Memory B cell (primary cell): ENCODE measurements around the gene DOCK10.
A peak's percentile ranks its signal among the peaks of the same experiment; 100 is the strongest.
"Not testable (repeated sequence)": the region's sequence is repeated elsewhere in the genome, so short reads cannot be mapped to it uniquely, and the experiment has no call there.

Experiments
- ATAC-seq: fragments of 150-1000 bp; cut with Tn5 transposase; 2 replicates; pipeline ENCODE4 v1.10.0; 2021; ENCODE audit warnings: low read depth, mild to moderate bottlenecking, moderate library complexity
- DNase-seq, 2 donors: peaks; one replicate each; pipeline ENCODE4 v3.0.0; 2022; ENCODE audit warnings: low spot score in 2 of 2
- H3K27ac Mint-ChIP-seq: one replicate; pipeline ENCODE4 v1.8.0; 2022; ENCODE audit warnings: mild to moderate bottlenecking, moderate library complexity, mixed read lengths
- H3K27me3 Mint-ChIP-seq: one replicate; pipeline ENCODE4 v1.8.0; 2022; ENCODE audit warnings: mixed read lengths
- H3K36me3 Mint-ChIP-seq: one replicate; pipeline ENCODE4 v1.8.0; 2022; ENCODE audit warnings: mild to moderate bottlenecking, mixed read lengths
- H3K4me1 Mint-ChIP-seq: one replicate; pipeline ENCODE4 v1.8.0; 2022; ENCODE audit warnings: mixed read lengths
- H3K4me3 Mint-ChIP-seq: one replicate; pipeline ENCODE4 v1.8.0; 2022; ENCODE audit warnings: mild to moderate bottlenecking, moderate library complexity, mixed read lengths
- H3K9me3 Mint-ChIP-seq: one replicate; pipeline ENCODE4 v1.8.0; 2022; ENCODE audit warnings: mixed read lengths

The DOCK10 gene

GRCh38 chr2:224948005-224948404 lies 94.3 kb downstream of the DOCK10 start:
- Mint-ChIP-seq H3K27ac (no peak overlapping the region), H3K27me3 (no peaks in the 10 kb centered on the region), H3K4me3 (no peak overlapping the region), H3K9me3 (peaks cover 5% of the 10 kb centered on the region), H3K4me1 (peaks cover 45% of the 10 kb centered on the region), H3K36me3 (peaks cover 1% of the 10 kb centered on the region)
- ATAC-seq (no peak), DNase-seq (no peak)

- Mint-ChIP-seq H3K27ac (peak overlapping the region; percentile 98), H3K27me3 (no peaks in the 10 kb centered on the region), H3K4me1 (peaks cover 45% of the 10 kb centered on the region), H3K9me3 (peaks cover 5% of the 10 kb centered on the region), H3K4me3 (no peak overlapping the region), H3K36me3 (peaks cover 1% of the 10 kb centered on the region)
- DNase-seq (no peak), ATAC-seq (no peak)
These were observed 94.7 kb downstream of the DOCK10 start for GRCh38 chr2:224947566-224947965.

- H3K27me3 Mint-ChIP-seq = no peaks in the 10 kb centered on the region
- peaks cover 46% of the 10 kb centered on the region for H3K4me1 Mint-ChIP-seq
- DNase-seq = peak in 1 of 2 donors; percentile 40
- H3K27ac Mint-ChIP-seq = peak overlapping the region; percentile 98
- peaks cover under 1% of the 10 kb centered on the region for H3K9me3 Mint-ChIP-seq
- H3K4me3 Mint-ChIP-seq = peak overlapping the region; percentile 100
- peaks cover 1% of the 10 kb centered on the region for H3K36me3 Mint-ChIP-seq
- ATAC-seq = peak; percentile 89
These were observed 95.4 kb downstream of the DOCK10 start for GRCh38 chr2:224946895-224947294.

GRCh38 chr2:224944707-224945547 lies 97.3 kb downstream of the DOCK10 start:
- ATAC-seq = no peak
- H3K9me3 Mint-ChIP-seq = no peaks in the 10 kb centered on the region
- peaks cover 3% of the 10 kb centered on the region for H3K36me3 Mint-ChIP-seq
- DNase-seq = no peak
- peak overlapping the region; percentile 93 for H3K4me3 Mint-ChIP-seq
- peaks cover 47% of the 10 kb centered on the region for H3K4me1 Mint-ChIP-seq
- H3K27me3 Mint-ChIP-seq = no peaks in the 10 kb centered on the region
- peak overlapping the region; percentile 98 for H3K27ac Mint-ChIP-seq

GRCh38 chr2:224943601-224944041 lies 98.6 kb downstream of the DOCK10 start:
- H3K9me3 Mint-ChIP-seq, H3K36me3 Mint-ChIP-seq, ATAC-seq, H3K27me3 Mint-ChIP-seq, DNase-seq: not testable (repeated sequence)
- H3K27ac Mint-ChIP-seq = peak overlapping the region; percentile 98
- peaks cover 49% of the 10 kb centered on the region for H3K4me1 Mint-ChIP-seq
- peak overlapping the region; percentile 93 for H3K4me3 Mint-ChIP-seq

- ATAC-seq = no peak
- no peak for DNase-seq
- Mint-ChIP-seq H3K36me3 (peaks cover 3% of the 10 kb centered on the region), H3K4me3 (peak overlapping the region; percentile 74), H3K4me1 (peaks cover 58% of the 10 kb centered on the region), H3K27ac (peak overlapping the region; percentile 77), H3K9me3 (no peaks in the 10 kb centered on the region), H3K27me3 (no peaks in the 10 kb centered on the region)
These were observed 100.3 kb downstream of the DOCK10 start for GRCh38 chr2:224941960-224942359.

GRCh38 chr2:224940618-224941017 lies 101.7 kb downstream of the DOCK10 start:
- no peaks in the 10 kb centered on the region for H3K9me3 Mint-ChIP-seq
- ATAC-seq (no peak), DNase-seq (no peak)
- no peak overlapping the region for H3K27ac Mint-ChIP-seq
- peaks cover 63% of the 10 kb centered on the region for H3K4me1 Mint-ChIP-seq
- H3K27me3 Mint-ChIP-seq = no peaks in the 10 kb centered on the region
- no peak overlapping the region for H3K4me3 Mint-ChIP-seq
- H3K36me3 Mint-ChIP-seq = peaks cover 5% of the 10 kb centered on the region

GRCh38 chr2:224938651-224939182 lies 103.6 kb downstream of the DOCK10 start:
- peaks cover 63% of the 10 kb centered on the region for H3K4me1 Mint-ChIP-seq
- no peaks in the 10 kb centered on the region for H3K27me3 Mint-ChIP-seq
- ATAC-seq = peak; percentile 24
- no peaks in the 10 kb centered on the region for H3K9me3 Mint-ChIP-seq
- H3K27ac Mint-ChIP-seq = peak overlapping the region; percentile 87
- H3K36me3 Mint-ChIP-seq = peaks cover 9% of the 10 kb centered on the region
- peak overlapping the region; percentile 33 for H3K4me3 Mint-ChIP-seq
- DNase-seq = no peak

GRCh38 chr2:224937887-224938286 lies 104.4 kb downstream of the DOCK10 start:
- H3K36me3 Mint-ChIP-seq = peaks cover 9% of the 10 kb centered on the region
- peak; percentile 90 for ATAC-seq

GRCh38 chr2:224934526-224935188 lies 107.6 kb downstream of the DOCK10 start:
- no peak overlapping the region for H3K4me3 Mint-ChIP-seq

More at GRCh38 chr2:224937887-224938286, 104.4 kb downstream of the DOCK10 start:
- Mint-ChIP-seq H3K27me3 (no peaks in the 10 kb centered on the region), H3K27ac (peak overlapping the region; percentile 87), H3K4me1 (peaks cover 65% of the 10 kb centered on the region), H3K9me3 (no peaks in the 10 kb centered on the region), H3K4me3 (peak overlapping the region; percentile 55)
- DNase-seq = peak in 1 of 2 donors; percentile 31

GRCh38 chr2:224933431-224933830 lies 108.8 kb downstream of the DOCK10 start:
- H3K4me3 Mint-ChIP-seq = no peak overlapping the region
- H3K9me3 Mint-ChIP-seq = no peaks in the 10 kb centered on the region
- H3K4me1 Mint-ChIP-seq = peaks cover 64% of the 10 kb centered on the region
- DNase-seq = no peak
- H3K36me3 Mint-ChIP-seq = peaks cover 23% of the 10 kb centered on the region
- no peaks in the 10 kb centered on the region for H3K27me3 Mint-ChIP-seq
- H3K27ac Mint-ChIP-seq = peak overlapping the region; percentile 84
- no peak for ATAC-seq

More at GRCh38 chr2:224934526-224935188, 107.6 kb downstream of the DOCK10 start:
- ATAC-seq = no peak
- no peaks in the 10 kb centered on the region for H3K27me3 Mint-ChIP-seq
- no peak for DNase-seq
- peaks cover 16% of the 10 kb centered on the region for H3K36me3 Mint-ChIP-seq
- peaks cover 61% of the 10 kb centered on the region for H3K4me1 Mint-ChIP-seq
- no peaks in the 10 kb centered on the region for H3K9me3 Mint-ChIP-seq
- peak overlapping the region; percentile 84 for H3K27ac Mint-ChIP-seq

GRCh38 chr2:224932522-224932921 lies 109.7 kb downstream of the DOCK10 start:
- Mint-ChIP-seq H3K4me1 (peaks cover 62% of the 10 kb centered on the region), H3K27ac (no peak overlapping the region), H3K36me3 (peaks cover 26% of the 10 kb centered on the region), H3K9me3 (no peaks in the 10 kb centered on the region), H3K27me3 (no peaks in the 10 kb centered on the region), H3K4me3 (no peak overlapping the region)
- ATAC-seq = peak; percentile 38
- no peak for DNase-seq

- H3K36me3 Mint-ChIP-seq = peaks cover 30% of the 10 kb centered on the region
- no peak for DNase-seq
- H3K4me1 Mint-ChIP-seq = peaks cover 62% of the 10 kb centered on the region
- H3K4me3 Mint-ChIP-seq = no peak overlapping the region
- H3K9me3 Mint-ChIP-seq = no peaks in the 10 kb centered on the region
- no peaks in the 10 kb centered on the region for H3K27me3 Mint-ChIP-seq
- ATAC-seq = no peak
- H3K27ac Mint-ChIP-seq = peak overlapping the region; percentile 69
These were observed 110.3 kb downstream of the DOCK10 start for GRCh38 chr2:224931956-224932355.

GRCh38 chr2:224930990-224931389 lies 111.3 kb downstream of the DOCK10 start:
- Mint-ChIP-seq H3K27me3 (no peaks in the 10 kb centered on the region), H3K36me3 (peaks cover 30% of the 10 kb centered on the region), H3K27ac (peak overlapping the region; percentile 69), H3K9me3 (no peaks in the 10 kb centered on the region), H3K4me3 (no peak overlapping the region), H3K4me1 (peaks cover 66% of the 10 kb centered on the region)
- peak; percentile 55 for ATAC-seq
- DNase-seq = peak in 1 of 2 donors; percentile 39
